D721Med (cell line): Measurements from ENCODE around the gene PLEKHG1.

Experiments
- DNase-seq: peaks from one replicate; pipeline ENCODE4 v3.0.0; 2011; ENCODE audit warnings: low spot score; ENCODE audit not compliant: insufficient read length
- FAIRE-seq: peaks from 2 replicates; lab custom pipeline; 2011; peaks lifted over from hg19 to GRCh38; lab: Jason Lieb, UNC
- TF ChIP-seq, protein P1 (sequence below): IDR thresholded peaks from 2 replicates; pipeline ENCODE4 v1.5.1; 2012; ENCODE audit warnings: mild to moderate bottlenecking, control low read depth; ENCODE audit not compliant: insufficient read depth; ENCODE audit errors: missing control alignments

PLEKHG1 gene

GRCh38 chr6:150598858-150599198 is 857 bp upstream of the PLEKHG1 start:
- no peak for FAIRE-seq
- no peak for DNase-seq
- TF ChIP-seq, protein P1, sequence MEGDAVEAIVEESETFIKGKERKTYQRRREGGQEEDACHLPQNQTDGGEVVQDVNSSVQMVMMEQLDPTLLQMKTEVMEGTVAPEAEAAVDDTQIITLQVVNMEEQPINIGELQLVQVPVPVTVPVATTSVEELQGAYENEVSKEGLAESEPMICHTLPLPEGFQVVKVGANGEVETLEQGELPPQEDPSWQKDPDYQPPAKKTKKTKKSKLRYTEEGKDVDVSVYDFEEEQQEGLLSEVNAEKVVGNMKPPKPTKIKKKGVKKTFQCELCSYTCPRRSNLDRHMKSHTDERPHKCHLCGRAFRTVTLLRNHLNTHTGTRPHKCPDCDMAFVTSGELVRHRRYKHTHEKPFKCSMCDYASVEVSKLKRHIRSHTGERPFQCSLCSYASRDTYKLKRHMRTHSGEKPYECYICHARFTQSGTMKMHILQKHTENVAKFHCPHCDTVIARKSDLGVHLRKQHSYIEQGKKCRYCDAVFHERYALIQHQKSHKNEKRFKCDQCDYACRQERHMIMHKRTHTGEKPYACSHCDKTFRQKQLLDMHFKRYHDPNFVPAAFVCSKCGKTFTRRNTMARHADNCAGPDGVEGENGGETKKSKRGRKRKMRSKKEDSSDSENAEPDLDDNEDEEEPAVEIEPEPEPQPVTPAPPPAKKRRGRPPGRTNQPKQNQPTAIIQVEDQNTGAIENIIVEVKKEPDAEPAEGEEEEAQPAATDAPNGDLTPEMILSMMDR: no peak

DNA sequence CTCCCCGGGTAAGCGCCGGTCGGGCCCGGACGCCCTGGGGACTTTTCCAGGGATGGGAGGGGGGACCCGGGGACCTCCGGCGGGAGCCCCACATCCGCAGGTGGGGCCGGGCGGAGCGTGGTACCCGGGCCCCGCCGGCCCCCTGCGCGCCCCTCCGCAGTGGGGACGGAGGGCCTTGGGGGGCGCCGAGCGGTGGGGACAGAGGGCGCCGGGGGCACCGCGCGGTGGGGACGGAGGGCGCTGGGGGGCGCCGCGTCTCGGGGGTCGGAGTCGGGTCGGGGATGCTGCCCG is 270 bp downstream of the PLEKHG1 start:
- no peak for FAIRE-seq
- TF ChIP-seq, protein P1: no peak
- no peak for DNase-seq

DNA sequence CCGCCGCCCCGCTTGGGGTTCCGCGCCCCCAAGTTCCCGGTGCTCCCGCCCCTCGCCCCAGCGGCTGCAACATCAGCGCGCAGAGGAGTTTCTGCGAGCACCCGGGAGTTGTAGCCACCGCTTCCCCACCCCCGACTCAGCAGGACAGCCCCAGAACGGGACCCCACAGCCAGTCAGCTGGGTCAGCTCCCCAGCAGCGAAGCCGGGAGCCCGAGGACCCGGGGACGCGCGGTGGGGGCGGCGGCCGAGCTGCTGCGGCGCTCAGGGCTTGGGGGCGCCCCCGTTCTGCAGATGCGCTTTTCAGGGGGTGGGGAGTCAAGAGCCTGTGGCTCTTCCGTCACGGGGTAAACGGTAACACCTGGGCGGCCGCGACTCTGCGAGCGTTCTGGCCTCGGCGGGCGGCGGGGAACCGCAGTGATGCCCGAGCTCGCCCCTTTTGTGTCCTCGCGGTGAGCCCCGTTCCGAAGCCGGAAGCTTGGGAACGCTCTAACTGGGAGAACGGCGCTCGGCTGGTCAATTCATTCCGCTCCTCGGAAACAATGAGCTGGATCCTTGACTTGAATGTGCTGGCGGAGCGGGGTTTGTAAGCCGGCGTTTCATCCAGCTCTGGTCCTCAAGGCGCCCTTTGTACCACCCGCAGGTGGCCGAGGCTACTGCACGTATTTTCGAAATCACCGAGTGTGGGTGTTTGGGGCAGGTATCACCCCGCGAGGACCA is 774 bp downstream of the PLEKHG1 start:
- FAIRE-seq (no peak), DNase-seq (peak; percentile 28)
- TF ChIP-seq, protein P1: no peak

DNA sequence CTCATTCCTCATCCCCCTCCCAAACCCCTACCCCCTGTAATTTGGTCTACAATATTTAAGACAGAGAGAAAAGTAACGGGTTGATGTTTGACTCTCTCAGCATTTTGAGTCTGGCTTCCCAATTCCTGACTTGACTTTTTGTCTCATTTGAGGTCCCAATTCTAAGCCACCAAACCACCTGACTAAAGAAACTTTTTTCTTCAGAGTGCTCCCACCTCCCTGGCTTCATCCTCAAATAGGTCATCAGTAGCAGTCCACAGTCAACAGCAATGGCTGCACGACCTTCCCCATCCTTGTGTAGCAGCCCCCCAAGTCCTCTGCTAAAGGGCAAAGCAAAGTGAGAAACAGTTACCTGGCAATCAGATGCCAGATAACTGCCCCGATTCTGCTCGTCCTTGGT is 1.8 kb downstream of the PLEKHG1 start:
- DNase-seq (no peak), FAIRE-seq (no peak)
- TF ChIP-seq, protein P1: no peak

DNA sequence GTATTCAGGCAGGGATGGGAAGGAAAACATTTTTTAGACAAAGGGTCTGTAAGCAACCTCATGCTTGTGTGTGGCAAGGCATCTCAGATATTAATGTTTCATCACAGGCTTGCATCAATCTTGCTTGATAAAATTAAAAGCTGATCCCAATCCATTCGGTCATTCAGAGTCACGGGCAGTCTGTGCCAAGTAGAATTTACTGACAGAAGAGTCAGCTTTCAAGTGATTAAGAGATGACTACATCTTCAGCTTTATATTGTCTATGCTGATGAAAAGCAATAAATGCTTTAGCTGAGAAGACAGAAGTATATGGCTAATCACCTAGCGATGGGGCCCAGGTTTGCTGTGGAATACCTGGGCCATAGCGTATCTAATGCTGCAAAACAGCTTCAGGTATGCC is 3.5 kb downstream of the PLEKHG1 start:
- FAIRE-seq: no peak
- DNase-seq: no peak
- TF ChIP-seq, protein P1: no peak

DNA sequence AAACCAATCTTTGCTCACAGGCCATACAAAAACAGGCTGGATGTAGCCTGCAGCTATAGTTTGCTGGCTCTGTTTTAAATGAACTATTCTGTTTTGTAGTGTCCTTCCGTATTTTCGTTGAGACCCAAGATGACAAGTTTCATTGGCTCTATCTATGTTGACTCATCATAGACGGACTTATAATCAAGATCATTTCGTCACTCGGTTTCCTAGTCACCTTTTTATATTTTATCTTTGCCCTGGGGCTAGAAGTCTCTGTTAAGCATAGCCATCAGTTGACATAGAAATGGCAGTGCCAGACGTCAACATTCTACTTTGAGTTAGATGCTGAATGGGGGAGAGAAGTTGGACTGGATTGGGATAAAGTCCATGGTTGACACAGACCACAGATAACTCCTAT is 4.8 kb downstream of the PLEKHG1 start:
- FAIRE-seq: no peak
- DNase-seq: no peak
- TF ChIP-seq, protein P1: no peak

GRCh38 chr6:150605333-150605732 is 5.6 kb downstream of the PLEKHG1 start:
- DNase-seq (no peak), FAIRE-seq (no peak)
- TF ChIP-seq, protein P1: no peak
